T-cell (primary cell): Measurements from ENCODE around the gene SFXN5. TPM values are rescaled to one million over a fixed set of nuclear protein-coding genes. Genes with fewer than 3 reads are reported as not detected.
A peak's percentile ranks its signal among the peaks of the same experiment; 100 is the strongest.

Experiments
- ATAC-seq, 4 experiments: fragments of 200-7000 bp in 3 of 4; fragments of 150-1000 bp in 1 of 4; cut with Tn5 transposase; replicated peaks in 1 of 4; 1 replicate in 3 of 4; 2 replicates in 1 of 4; pipeline ENCODE4 v1.10.0; 2021; ENCODE audit warnings: moderate library complexity in 3 of 4, mild to moderate bottlenecking in 2 of 4, moderate number of reproducible peaks in 1 of 4
- CTCF ChIA-PET, 2 donors: fragments of 300-600 bp; sonication (Branson Sonifier 250); formaldehyde crosslinking; loops; one replicate each; lab custom pipeline; 2022; ENCODE audit warnings: antibody characterized with exemption in 2 of 2; lab: Charles Lee
- POLR2A ChIA-PET, 2 donors: fragments of 300-600 bp; sonication (Branson Sonifier 250); formaldehyde crosslinking; loops; one replicate each; lab custom pipeline; 2022; ENCODE audit warnings: antibody characterized with exemption in 2 of 2; lab: Charles Lee
- DNase-seq, 35 experiments: peaks; one replicate each; pipeline versions ENCODE4 v3.0.0 to v3.0.0-alpha.2; 2013 to 2023
- H3K27ac ChIP-seq: one replicate; pipeline ENCODE4 v1.5.1; 2013; ENCODE audit warnings: low read length
- H3K27me3 ChIP-seq, 2 experiments: replicated peaks in 1 of 2; 1 replicate in 1 of 2; 2 replicates in 1 of 2; pipeline versions ENCODE4 v1.6.1 to v1.7.0; 2013; ENCODE audit warnings: low read length in 1 of 2, mixed read lengths in 1 of 2; ENCODE audit not compliant: control insufficient read depth in 2 of 2, insufficient read depth in 2 of 2; ENCODE audit errors: extremely low read depth in 1 of 2
- H3K36me3 ChIP-seq, 2 donors: 1 replicate in 1 of 2; 2 replicates in 1 of 2; pipeline versions ENCODE4 v1.6.1 to v1.7.0; 2013; ENCODE audit warnings: low read length in 1 of 2; ENCODE audit not compliant: control insufficient read depth in 2 of 2, insufficient read depth in 1 of 2; ENCODE audit errors: extremely low read depth in 1 of 2
- H3K4me1 ChIP-seq, 2 experiments: 1 replicate in 1 of 2; 2 replicates in 1 of 2; pipeline versions ENCODE4 v1.6.1 to v1.7.0; 2013; ENCODE audit warnings: low read length in 2 of 2, mixed read lengths in 1 of 2; ENCODE audit not compliant: insufficient read depth in 2 of 2, control insufficient read depth in 1 of 2; ENCODE audit errors: extremely low read depth in 1 of 2
- H3K4me3 ChIP-seq, 2 donors: 1 replicate in 1 of 2; 2 replicates in 1 of 2; pipeline versions ENCODE4 v1.5.1 to v1.7.0; 2013; ENCODE audit warnings: mild to moderate bottlenecking in 2 of 2, low read length in 1 of 2, moderate library complexity in 1 of 2; ENCODE audit not compliant: control insufficient read depth in 1 of 2; ENCODE audit errors: extremely low read depth in 1 of 2
- H3K9me3 ChIP-seq: 2 replicates; pipeline ENCODE4 v1.7.0; 2013
- H3K27ac Mint-ChIP-seq, 2 donors: one replicate each; pipeline ENCODE4 v1.8.0; 2020 to 2021; ENCODE audit warnings: mild to moderate bottlenecking in 2 of 2, mixed read lengths in 2 of 2
- H3K27me3 Mint-ChIP-seq, 2 donors: one replicate each; pipeline ENCODE4 v1.8.0; 2021 to 2022; ENCODE audit warnings: mixed read lengths in 2 of 2
- H3K36me3 Mint-ChIP-seq: one replicate; pipeline ENCODE4 v1.8.0; 2021; ENCODE audit warnings: mixed read lengths
- H3K4me1 Mint-ChIP-seq, 3 donors: one replicate each; pipeline ENCODE4 v1.8.0; 2020 to 2022; ENCODE audit warnings: mixed read lengths in 3 of 3, mild to moderate bottlenecking in 1 of 3
- H3K4me3 Mint-ChIP-seq, 3 donors: one replicate each; pipeline ENCODE4 v1.8.0; 2020 to 2022; ENCODE audit warnings: mild to moderate bottlenecking in 3 of 3, mixed read lengths in 3 of 3, moderate library complexity in 3 of 3
- H3K9me3 Mint-ChIP-seq, 3 donors: one replicate each; pipeline ENCODE4 v1.8.0; 2020 to 2022; ENCODE audit warnings: mixed read lengths in 3 of 3
- whole genome bisulfite sequencing: methylation state at CpG from one replicate; pipeline ENCODE4 v1.1.5; 2013; ENCODE audit warnings: missing lambda C conversion rate; ENCODE audit not compliant: insufficient coverage; 5-methylcytosine and 5-hydroxymethylcytosine counted together
- total RNA-seq, 35 experiments: library from RNA in 6 of 35; stranded (reverse) in 6 of 35; fragments of 120-200 nt in 1 of 35; gene quantifications; one replicate each; pipeline versions ENCODE4 v1.2.1 to v1.2.4 and lab custom pipeline; 2013 to 2026

Gene SFXN5
- total RNA-seq, 5 donors from 2014 or later (not counting 1 experiment from before 2014, with no cell fraction given) = 6.3 to 14.2 (median 9.7) TPM

DNA sequence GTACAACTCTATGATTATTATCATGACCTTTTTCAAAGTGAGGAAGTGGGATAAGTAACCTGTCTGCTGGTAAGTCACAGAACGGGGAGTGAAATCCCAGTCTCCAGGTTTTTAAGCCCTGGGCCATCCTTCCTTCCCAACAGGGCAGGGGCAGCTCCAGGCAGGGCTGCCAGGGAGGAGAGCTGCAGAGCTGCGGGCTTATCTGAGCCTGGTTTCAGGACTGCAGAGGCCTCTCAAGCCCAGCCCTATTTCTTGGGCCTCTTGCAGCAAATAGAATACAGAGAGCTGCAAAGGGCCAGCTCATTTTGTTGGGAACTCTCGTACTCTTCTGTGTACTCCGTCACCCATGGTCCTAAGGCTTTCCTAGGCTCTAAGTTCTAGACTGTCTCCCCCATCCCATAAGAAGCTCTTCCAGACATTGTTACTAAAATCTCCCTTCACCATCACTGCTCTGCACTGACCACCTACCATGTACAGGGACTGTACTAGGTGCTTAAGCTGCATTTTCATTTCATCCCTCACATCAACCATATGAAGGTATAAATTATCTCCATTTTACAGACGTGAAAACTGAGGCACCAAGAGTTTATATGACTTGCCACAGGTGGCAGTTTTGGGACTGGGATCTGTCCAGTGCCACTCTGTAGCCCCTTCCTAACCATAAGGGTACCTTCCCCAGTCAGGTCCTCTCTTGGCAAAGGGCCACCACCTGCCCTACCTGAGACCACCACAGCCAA lies 38.1 kb upstream of the SFXN5 start:
- DNase-seq = no peak

DNA sequence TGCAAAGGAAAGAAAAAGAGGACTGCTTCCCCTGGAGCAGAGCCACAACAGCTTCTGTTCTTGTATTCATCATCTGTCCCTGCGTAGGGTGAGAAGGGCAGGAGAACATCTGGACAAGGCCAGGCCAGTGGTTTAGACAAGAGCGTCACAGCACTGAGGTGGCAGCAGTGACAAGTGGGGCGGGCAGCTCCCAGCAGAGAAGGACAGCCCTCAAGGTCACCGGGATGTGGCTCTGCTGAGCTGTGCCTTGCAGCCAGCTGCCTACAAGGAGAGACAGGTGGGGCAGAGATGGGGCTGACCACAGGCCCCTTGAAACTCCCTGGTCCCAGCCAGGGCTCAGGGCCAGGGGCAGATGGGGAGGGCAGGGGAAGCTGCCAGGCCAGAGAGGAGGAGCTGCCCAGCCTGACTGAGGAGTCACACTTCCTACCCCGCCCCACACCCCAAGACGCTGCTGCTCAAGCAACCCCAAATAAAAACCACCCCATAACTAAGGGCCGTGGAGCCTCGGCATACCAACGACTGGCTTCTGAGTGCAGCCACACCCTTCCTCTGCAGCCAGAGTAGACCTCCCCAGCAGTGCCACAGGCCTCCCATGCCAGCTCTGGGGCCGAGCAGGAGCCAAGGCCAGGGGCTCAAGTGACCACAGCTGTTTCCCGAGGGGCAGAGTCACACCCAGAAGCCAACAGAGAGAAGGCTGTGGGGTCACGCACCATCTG lies 35.9 kb upstream of the SFXN5 start:
- ATAC-seq = no peak
- peaks cover 3 to 13% of the 10 kb centered on the region in 2 experiments for H3K27me3 ChIP-seq
- DNase-seq = peak in 5 of 35 experiments; percentile 9 to 30 (median 26)
- Mint-ChIP-seq H3K36me3 (peaks cover 3% of the 10 kb centered on the region), H3K4me3 (no peak overlapping the region), H3K9me3 (no peaks in the 10 kb centered on the region), H3K27me3 (no peaks in the 10 kb centered on the region), H3K27ac (peak overlapping the region in 1 of 2 donors; percentile 69), H3K4me1 (peaks cover 33 to 70% (median 35%) of the 10 kb centered on the region in 3 donors)
- no peaks in the 10 kb centered on the region for H3K9me3 ChIP-seq
- H3K36me3 ChIP-seq = no peaks in the 10 kb centered on the region
- H3K4me1 ChIP-seq = peaks cover 0 to 46% of the 10 kb centered on the region in 2 experiments
- WGBS = 45% methylated on average over 10 of the region's 12 CpGs
- H3K4me3 ChIP-seq = no peak overlapping the region
- CTCF ChIA-PET = no interaction called here
- POLR2A ChIA-PET = no interaction called here
- peak overlapping the region; percentile 52 for H3K27ac ChIP-seq

More for the DNA sequence above, 38.1 kb upstream of the SFXN5 start:
- Mint-ChIP-seq H3K9me3 (no peaks in the 10 kb centered on the region), H3K4me3 (no peak overlapping the region), H3K36me3 (peaks cover 3% of the 10 kb centered on the region), H3K27ac (peak overlapping the region in 1 of 2 donors; percentile 16), H3K27me3 (no peaks in the 10 kb centered on the region), H3K4me1 (peaks cover 29 to 60% (median 35%) of the 10 kb centered on the region in 3 donors)
- Histone ChIP-seq H3K27ac (no peak overlapping the region), H3K9me3 (no peaks in the 10 kb centered on the region), H3K4me3 (no peak overlapping the region), H3K36me3 (no peaks in the 10 kb centered on the region), H3K27me3 (peaks cover 6 to 13% of the 10 kb centered on the region in 2 experiments), H3K4me1 (peaks cover 0 to 50% of the 10 kb centered on the region in 2 experiments)
- 88% methylated on average over 5 of the region's 5 CpGs for whole genome bisulfite sequencing
- no peak for ATAC-seq
- CTCF ChIA-PET = interaction anchor here in 1 of 2 donors (0.5 kb wide), 1 partner anchor 99 kb away, joined by 4 read pairs; no protein-coding TSS in a partner anchor
- POLR2A ChIA-PET = interaction anchor here in 1 of 2 donors (0.5 kb wide), 1 partner anchor 17 kb away, joined by 3 read pairs; no protein-coding TSS in a partner anchor

DNA sequence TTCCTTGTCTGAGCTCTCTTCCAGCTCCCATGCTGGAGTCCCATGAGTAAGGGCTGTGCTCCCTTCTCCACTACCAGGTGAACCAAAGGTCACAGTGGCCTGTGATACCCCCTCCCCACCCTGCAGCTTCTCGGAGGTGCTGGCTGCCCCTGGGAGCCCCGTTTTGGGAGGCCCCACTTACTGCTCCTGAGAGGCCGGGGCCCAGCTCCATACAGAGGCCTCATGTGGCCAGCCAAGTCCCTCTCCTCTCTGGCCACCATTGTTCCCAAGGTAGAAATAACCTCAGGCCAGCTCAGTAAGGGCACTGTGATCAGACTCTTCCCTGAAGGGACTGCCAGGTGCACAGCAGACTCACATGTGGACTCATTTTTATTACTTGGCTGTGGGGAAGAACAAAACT lies 35.3 kb upstream of the SFXN5 start:
- no peak for ATAC-seq
- Histone ChIP-seq H3K27ac (peak overlapping the region; percentile 34), H3K4me3 (no peak overlapping the region), H3K36me3 (no peaks in the 10 kb centered on the region), H3K4me1 (peaks cover 0 to 41% of the 10 kb centered on the region in 2 experiments), H3K27me3 (peaks cover under 1 to 9% of the 10 kb centered on the region in 2 experiments), H3K9me3 (no peaks in the 10 kb centered on the region)
- no peaks in the 10 kb centered on the region for H3K27me3 Mint-ChIP-seq
- no peak for DNase-seq
- POLR2A ChIA-PET = no interaction called here
- no peak overlapping the region for H3K4me3 Mint-ChIP-seq
- peaks cover 30 to 68% (median 30%) of the 10 kb centered on the region in 3 donors for H3K4me1 Mint-ChIP-seq
- CTCF ChIA-PET = no interaction called here
- no peaks in the 10 kb centered on the region for H3K9me3 Mint-ChIP-seq
- 81% methylated on average over 3 of the region's 3 CpGs for WGBS
- H3K36me3 Mint-ChIP-seq = peaks cover 3% of the 10 kb centered on the region
- H3K27ac Mint-ChIP-seq = no peak overlapping the region

DNA sequence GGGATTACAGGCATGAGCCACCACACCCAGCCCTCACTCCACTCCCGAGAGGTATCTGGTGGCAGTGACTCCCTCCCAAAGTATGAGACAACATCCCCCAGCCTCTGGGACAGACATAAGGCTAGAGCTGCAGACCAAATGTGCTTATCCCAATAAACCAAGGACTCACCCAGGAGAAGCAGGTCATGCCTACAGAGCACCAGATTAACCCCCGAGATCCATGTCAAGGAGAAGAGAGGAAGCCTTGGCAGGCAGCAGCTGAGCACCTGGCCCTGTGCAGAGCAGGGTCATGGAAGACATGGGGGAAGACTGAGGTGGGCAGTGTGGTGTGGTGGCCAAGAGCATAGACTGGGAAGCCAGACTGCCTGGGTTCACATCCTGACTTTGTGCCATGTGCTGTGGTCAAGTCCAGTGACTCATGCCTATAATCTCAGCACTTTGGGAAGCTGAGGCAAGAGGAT lies 34.0 kb upstream of the SFXN5 start:
- H3K36me3 Mint-ChIP-seq = peaks cover 3% of the 10 kb centered on the region
- ChIA-PET CTCF (no interaction called here), POLR2A (no interaction called here)
- no peak overlapping the region for H3K27ac Mint-ChIP-seq
- no peak overlapping the region for H3K27ac ChIP-seq
- H3K9me3 ChIP-seq = no peaks in the 10 kb centered on the region
- H3K36me3 ChIP-seq = no peaks in the 10 kb centered on the region
- no peak overlapping the region for H3K4me3 Mint-ChIP-seq
- H3K4me1 Mint-ChIP-seq = peaks cover 17 to 61% (median 18%) of the 10 kb centered on the region in 3 donors
- H3K9me3 Mint-ChIP-seq = no peaks in the 10 kb centered on the region
- peaks cover 0 to 30% of the 10 kb centered on the region in 2 experiments for H3K4me1 ChIP-seq
- no peak overlapping the region for H3K4me3 ChIP-seq
- no peaks in the 10 kb centered on the region for H3K27me3 ChIP-seq
- DNase-seq (no peak), ATAC-seq (no peak)
- no peaks in the 10 kb centered on the region for H3K27me3 Mint-ChIP-seq
- WGBS = 100% methylated on average over 1 of the region's 2 CpGs

DNA sequence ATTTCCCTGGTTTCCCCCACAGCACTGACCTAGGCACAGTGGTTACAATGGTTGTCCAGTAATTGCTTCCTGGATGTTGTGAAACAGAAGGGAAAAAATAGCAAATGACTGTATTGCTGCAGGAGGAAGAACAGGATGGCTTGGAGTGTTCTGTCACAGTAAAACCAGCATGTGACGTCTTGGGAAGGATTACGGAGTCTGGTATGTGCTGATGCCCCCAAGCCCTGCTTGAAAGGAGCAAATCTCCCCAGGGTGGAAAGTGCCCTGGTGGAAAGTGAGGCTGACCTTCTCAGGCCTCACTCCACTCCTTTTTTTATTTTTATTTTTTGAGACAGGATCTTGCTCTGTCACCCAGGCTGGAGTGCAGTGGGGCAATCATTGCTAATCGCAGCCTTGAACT lies 33.4 kb upstream of the SFXN5 start:
- no peak overlapping the region for H3K27ac Mint-ChIP-seq

DNA sequence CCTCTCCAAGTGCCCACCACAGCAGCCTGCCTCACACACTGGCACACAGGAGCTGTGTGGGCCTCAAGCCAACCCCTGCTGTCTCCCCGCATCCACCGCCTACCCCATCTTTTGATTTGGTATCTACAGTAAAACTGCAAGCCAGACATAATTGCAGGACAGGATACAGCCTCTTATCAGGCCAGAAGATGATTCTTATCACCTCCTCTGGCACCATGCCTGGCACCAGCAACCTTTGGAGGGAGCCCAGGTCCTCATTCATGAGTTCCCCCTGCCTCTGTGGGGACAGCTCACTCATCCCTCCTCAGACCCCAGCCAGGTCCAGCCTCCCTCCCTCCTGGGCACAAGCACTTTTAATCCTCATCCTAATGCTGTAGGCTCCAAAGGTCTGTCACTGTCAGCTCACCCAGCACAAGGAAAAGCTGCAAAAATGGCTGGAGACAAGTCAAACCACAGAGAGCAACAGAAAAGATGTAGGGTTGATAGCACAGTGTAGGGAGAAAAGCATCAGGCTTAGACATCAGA lies 31.6 kb upstream of the SFXN5 start:
- WGBS = 77% methylated on average over 2 of the region's 2 CpGs
- CTCF ChIA-PET = no interaction called here
- no peaks in the 10 kb centered on the region for H3K27me3 Mint-ChIP-seq

More for the DNA sequence above, 33.4 kb upstream of the SFXN5 start:
- POLR2A ChIA-PET = no interaction called here
- H3K36me3 ChIP-seq = no peaks in the 10 kb centered on the region
- ATAC-seq (no peak), DNase-seq (no peak)
- CTCF ChIA-PET = no interaction called here
- no peaks in the 10 kb centered on the region for H3K9me3 Mint-ChIP-seq
- peaks cover 0 to 30% of the 10 kb centered on the region in 2 experiments for H3K4me1 ChIP-seq
- H3K4me3 ChIP-seq = no peak overlapping the region
- H3K4me3 Mint-ChIP-seq = no peak overlapping the region
- 100% methylated on average over 3 of the region's 3 CpGs for WGBS
- no peaks in the 10 kb centered on the region for H3K27me3 Mint-ChIP-seq
- H3K36me3 Mint-ChIP-seq = peaks cover 3% of the 10 kb centered on the region
- no peaks in the 10 kb centered on the region for H3K27me3 ChIP-seq
- no peaks in the 10 kb centered on the region for H3K9me3 ChIP-seq
- no peak overlapping the region for H3K27ac ChIP-seq
- H3K4me1 Mint-ChIP-seq = peaks cover 16 to 57% (median 16%) of the 10 kb centered on the region in 3 donors

More for the DNA sequence above, 31.6 kb upstream of the SFXN5 start:
- Histone ChIP-seq H3K27me3 (no peaks in the 10 kb centered on the region), H3K36me3 (no peaks in the 10 kb centered on the region), H3K27ac (no peak overlapping the region), H3K9me3 (no peaks in the 10 kb centered on the region), H3K4me3 (no peak overlapping the region), H3K4me1 (peaks cover 0 to 27% of the 10 kb centered on the region in 2 experiments)
- peak in 1 of 4 experiments; percentile 22 for ATAC-seq
- POLR2A ChIA-PET = no interaction called here
- Mint-ChIP-seq H3K27ac (peak overlapping the region; percentile 54 to 64), H3K36me3 (peaks cover 3% of the 10 kb centered on the region), H3K4me1 (peaks cover 11 to 42% (median 12%) of the 10 kb centered on the region in 3 donors), H3K4me3 (no peak overlapping the region), H3K9me3 (no peaks in the 10 kb centered on the region)
- no peak for DNase-seq
